Activated T-cell treated with anti-CD3 and anti-CD28 coated beads, Interleukin-2, amount 50 U/mL, for 72 hours (primary cell): ENCODE data around the gene MGAM2. TPM values are rescaled to one million over a fixed set of nuclear protein-coding genes. Genes with fewer than 3 reads are reported as not detected.

Source experiments
- ATAC-seq, 2 donors: fragments of 150-1000 bp; cut with Tn5 transposase; replicated peaks in 1 of 2; 2 replicates each; pipeline ENCODE4 v1.10.0; 2021; ENCODE audit warnings: moderate library complexity in 2 of 2, mild to moderate bottlenecking in 1 of 2
- DNase-seq, 2 donors: peaks; one replicate each; pipeline ENCODE4 v3.0.0; 2021 to 2022; ENCODE audit warnings: mixed read lengths in 1 of 2
- H3K27ac Mint-ChIP-seq: one replicate; pipeline ENCODE4 v1.8.0; 2022; ENCODE audit warnings: mild to moderate bottlenecking, moderate library complexity, mixed read lengths
- H3K27me3 Mint-ChIP-seq: one replicate; pipeline ENCODE4 v1.8.0; 2022; ENCODE audit warnings: low read depth, mixed read lengths
- H3K36me3 Mint-ChIP-seq, 2 donors: one replicate each; pipeline ENCODE4 v1.8.0; 2022; ENCODE audit warnings: mixed read lengths in 2 of 2, mild to moderate bottlenecking in 1 of 2; ENCODE audit not compliant: insufficient read depth in 2 of 2
- H3K4me1 Mint-ChIP-seq: one replicate; pipeline ENCODE4 v1.8.0; 2022; ENCODE audit warnings: low read depth, mixed read lengths
- H3K4me3 Mint-ChIP-seq, 2 donors: one replicate each; pipeline ENCODE4 v1.8.0; 2022; ENCODE audit warnings: mild to moderate bottlenecking in 2 of 2, mixed read lengths in 2 of 2, moderate library complexity in 2 of 2
- H3K9me3 Mint-ChIP-seq, 2 donors: one replicate each; pipeline ENCODE4 v1.8.0; 2022; ENCODE audit warnings: mixed read lengths in 2 of 2
- total RNA-seq, 2 donors: library from RNA; stranded (reverse); gene quantifications; one replicate each; pipeline ENCODE4 v1.2.3, GENCODE V29; 2022

The MGAM2 gene
- total RNA-seq, 2 donors from 2014 or later, result 0.02 to 0.09 TPM

- no peak overlapping the region for H3K27ac Mint-ChIP-seq
- H3K9me3 Mint-ChIP-seq, result no peaks in the 10 kb centered on the region
- no peaks in the 10 kb centered on the region for H3K4me1 Mint-ChIP-seq
- ATAC-seq (no peak), DNase-seq (no peak)
- no peak overlapping the region for H3K4me3 Mint-ChIP-seq
- no peaks in the 10 kb centered on the region for H3K27me3 Mint-ChIP-seq
- no peaks in the 10 kb centered on the region for H3K36me3 Mint-ChIP-seq
Observed at GRCh38 chr7:142161921-142162320, 50.4 kb downstream of the MGAM2 start.

- H3K9me3 Mint-ChIP-seq, result no peaks in the 10 kb centered on the region
- ATAC-seq, result no peak
- no peaks in the 10 kb centered on the region for H3K27me3 Mint-ChIP-seq
- H3K36me3 Mint-ChIP-seq, result no peaks in the 10 kb centered on the region
- H3K27ac Mint-ChIP-seq, result no peak overlapping the region
- no peak for DNase-seq
- H3K4me1 Mint-ChIP-seq, result no peaks in the 10 kb centered on the region
- H3K4me3 Mint-ChIP-seq, result no peak overlapping the region
Observed at GRCh38 chr7:142168746-142169145, 57.2 kb downstream of the MGAM2 start.

- Mint-ChIP-seq H3K4me3 (no peak overlapping the region), H3K9me3 (no peaks in the 10 kb centered on the region), H3K4me1 (peaks cover 2% of the 10 kb centered on the region), H3K27ac (no peak overlapping the region), H3K27me3 (peaks cover 15% of the 10 kb centered on the region), H3K36me3 (peaks cover 0 to 2% of the 10 kb centered on the region in 2 donors)
- no peak for ATAC-seq
- DNase-seq, result no peak
Observed at GRCh38 chr7:142172932-142173331, 61.4 kb downstream of the MGAM2 start.

- H3K36me3 Mint-ChIP-seq, result peaks cover 0 to 2% of the 10 kb centered on the region in 2 donors
- DNase-seq (no peak), ATAC-seq (no peak)
- no peak overlapping the region for H3K27ac Mint-ChIP-seq
- peaks cover 25% of the 10 kb centered on the region for H3K27me3 Mint-ChIP-seq
- no peaks in the 10 kb centered on the region for H3K9me3 Mint-ChIP-seq
- H3K4me1 Mint-ChIP-seq, result peaks cover 10% of the 10 kb centered on the region
- H3K4me3 Mint-ChIP-seq, result no peak overlapping the region
Observed at GRCh38 chr7:142174441-142174840, 62.9 kb downstream of the MGAM2 start.

- ATAC-seq (no peak), DNase-seq (no peak)
- no peak overlapping the region for H3K4me3 Mint-ChIP-seq
- peaks cover 0 to 2% of the 10 kb centered on the region in 2 donors for H3K36me3 Mint-ChIP-seq
- no peak overlapping the region for H3K27ac Mint-ChIP-seq
- H3K9me3 Mint-ChIP-seq, result no peaks in the 10 kb centered on the region
- H3K4me1 Mint-ChIP-seq, result peaks cover 10% of the 10 kb centered on the region
- H3K27me3 Mint-ChIP-seq, result peaks cover 36% of the 10 kb centered on the region
Observed at GRCh38 chr7:142175594-142175993, 64.1 kb downstream of the MGAM2 start.

GRCh38 chr7:142176901-142177300, 65.4 kb downstream of the MGAM2 start:
- peaks cover 0 to 2% of the 10 kb centered on the region in 2 donors for H3K36me3 Mint-ChIP-seq
- H3K9me3 Mint-ChIP-seq, result no peaks in the 10 kb centered on the region
- no peak for ATAC-seq
- peaks cover 44% of the 10 kb centered on the region for H3K27me3 Mint-ChIP-seq
- peaks cover 10% of the 10 kb centered on the region for H3K4me1 Mint-ChIP-seq
- H3K27ac Mint-ChIP-seq, result no peak overlapping the region
- DNase-seq, result no peak
- H3K4me3 Mint-ChIP-seq, result no peak overlapping the region

GRCh38 chr7:142177869-142178268, 66.4 kb downstream of the MGAM2 start:
- peaks cover 0 to 2% of the 10 kb centered on the region in 2 donors for H3K36me3 Mint-ChIP-seq
- peak; percentile 43 to 53 for ATAC-seq
- no peak overlapping the region for H3K27ac Mint-ChIP-seq
- H3K9me3 Mint-ChIP-seq, result no peaks in the 10 kb centered on the region
- peaks cover 51% of the 10 kb centered on the region for H3K27me3 Mint-ChIP-seq
- no peak for DNase-seq
- peaks cover 10% of the 10 kb centered on the region for H3K4me1 Mint-ChIP-seq
- H3K4me3 Mint-ChIP-seq, result no peak overlapping the region

GRCh38 chr7:142180426-142180825, 68.9 kb downstream of the MGAM2 start:
- peaks cover 10% of the 10 kb centered on the region for H3K4me1 Mint-ChIP-seq
- H3K27me3 Mint-ChIP-seq, result peaks cover 62% of the 10 kb centered on the region
- H3K4me3 Mint-ChIP-seq, result no peak overlapping the region
- no peak overlapping the region for H3K27ac Mint-ChIP-seq
- no peaks in the 10 kb centered on the region for H3K36me3 Mint-ChIP-seq
- ATAC-seq (no peak), DNase-seq (no peak)
- H3K9me3 Mint-ChIP-seq, result no peaks in the 10 kb centered on the region

- ATAC-seq (no peak), DNase-seq (no peak)
- Mint-ChIP-seq H3K9me3 (no peaks in the 10 kb centered on the region), H3K4me3 (no peak overlapping the region), H3K27ac (no peak overlapping the region), H3K27me3 (peaks cover 65% of the 10 kb centered on the region), H3K36me3 (no peaks in the 10 kb centered on the region), H3K4me1 (peaks cover 10% of the 10 kb centered on the region)
Observed at GRCh38 chr7:142181211-142181610, 69.7 kb downstream of the MGAM2 start.

GRCh38 chr7:142181966-142182365, 70.4 kb downstream of the MGAM2 start:
- ATAC-seq, result no peak
- no peak for DNase-seq
- Mint-ChIP-seq H3K27me3 (peaks cover 66% of the 10 kb centered on the region), H3K4me1 (peaks cover 10% of the 10 kb centered on the region), H3K4me3 (no peak overlapping the region), H3K9me3 (no peaks in the 10 kb centered on the region), H3K36me3 (no peaks in the 10 kb centered on the region), H3K27ac (no peak overlapping the region)

GRCh38 chr7:142185069-142185468, 73.6 kb downstream of the MGAM2 start:
- H3K4me3 Mint-ChIP-seq, result no peak overlapping the region
- no peak overlapping the region for H3K27ac Mint-ChIP-seq
- no peak for DNase-seq
- H3K9me3 Mint-ChIP-seq, result no peaks in the 10 kb centered on the region
- peaks cover 5% of the 10 kb centered on the region for H3K4me1 Mint-ChIP-seq
- H3K36me3 Mint-ChIP-seq, result no peaks in the 10 kb centered on the region
- ATAC-seq, result no peak
- peaks cover 58% of the 10 kb centered on the region for H3K27me3 Mint-ChIP-seq

- H3K36me3 Mint-ChIP-seq, result no peaks in the 10 kb centered on the region
- H3K9me3 Mint-ChIP-seq, result no peaks in the 10 kb centered on the region
- peaks cover 5% of the 10 kb centered on the region for H3K4me1 Mint-ChIP-seq
- H3K27me3 Mint-ChIP-seq, result peaks cover 51% of the 10 kb centered on the region
- ATAC-seq (no peak), DNase-seq (no peak)
- no peak overlapping the region for H3K4me3 Mint-ChIP-seq
- no peak overlapping the region for H3K27ac Mint-ChIP-seq
Observed at GRCh38 chr7:142185801-142186200, 74.3 kb downstream of the MGAM2 start.

- H3K4me3 Mint-ChIP-seq, result no peak overlapping the region
- H3K27me3 Mint-ChIP-seq, result peaks cover 51% of the 10 kb centered on the region
- DNase-seq (no peak), ATAC-seq (no peak)
- no peaks in the 10 kb centered on the region for H3K9me3 Mint-ChIP-seq
- peaks cover 5% of the 10 kb centered on the region for H3K4me1 Mint-ChIP-seq
- H3K27ac Mint-ChIP-seq, result no peak overlapping the region
- no peaks in the 10 kb centered on the region for H3K36me3 Mint-ChIP-seq
Observed at GRCh38 chr7:142188154-142188553, 76.6 kb downstream of the MGAM2 start.

- Mint-ChIP-seq H3K27me3 (peaks cover 50% of the 10 kb centered on the region), H3K9me3 (no peaks in the 10 kb centered on the region)
- no peak for ATAC-seq
Observed at GRCh38 chr7:142188846-142189245, 77.3 kb downstream of the MGAM2 start.

More at GRCh38 chr7:142188846-142189245, 77.3 kb downstream of the MGAM2 start:
- no peak overlapping the region for H3K27ac Mint-ChIP-seq
- H3K4me3 Mint-ChIP-seq, result no peak overlapping the region
- DNase-seq, result no peak
- no peaks in the 10 kb centered on the region for H3K36me3 Mint-ChIP-seq
- peaks cover 5% of the 10 kb centered on the region for H3K4me1 Mint-ChIP-seq
